Motor neuron (in vitro differentiated cells): ENCODE measurements around the gene CCT8. TPM values are rescaled to one million over a fixed set of nuclear protein-coding genes. Genes with fewer than 3 reads are reported as not detected.

Source experiments
- total RNA-seq, 8 experiments: library from RNA; unstranded; fragments of 300-600 nt; gene quantifications; 2 replicates each; pipeline versions ENCODE4 v1.2.3 to v1.2.4, GENCODE V29; 2022

CCT8 gene
- total RNA-seq, 8 experiments from 2014 or later = 129 to 248 (median 201) TPM

Other genes starting within 250 kb of the CCT8 start
- 10 to 100 TPM; 23.7 to 40.9 (median 28.7) TPM for gene LTN1, start 80.8 kb downstream of the CCT8 start, total RNA-seq
- gene RWDD2B, start 54.3 kb downstream of the CCT8 start, total RNA-seq = 10 to 100 TPM in 4 of 8 experiments, 1 to 10 TPM in 4; 5.3 to 36.3 (median 10.7) TPM
- gene USP16, start 49.0 kb downstream of the CCT8 start, total RNA-seq = 10 to 100 TPM; 21.4 to 41.0 (median 32.7) TPM
- gene MAP3K7CL, start 57.0 kb upstream of the CCT8 start, total RNA-seq = 10 to 100 TPM in 1 of 8 experiments, 1 to 10 TPM in 2, under 1 TPM in 5; 0.05 to 28.1 (median 0.63) TPM
- 10 to 100 TPM; 26.8 to 64.3 (median 45.7) TPM for gene BACH1, start 225.3 kb upstream of the CCT8 start, total RNA-seq